Right kidney (tissue), 9 donors: ENCODE measurements around the gene SHOC1.
"Not testable (repeated sequence)": the region's sequence is repeated elsewhere in the genome, so short reads cannot be mapped to it uniquely, and the experiment has no call there.

Source experiments
- DNase-seq: peaks from one replicate; pipeline ENCODE4 v3.0.0-alpha.2; 2016
- long read RNA-seq, 8 donors: transcript quantifications; one replicate each; lab custom pipeline, GENCODE V29; 2026

The SHOC1 gene
- long read RNA-seq, donor 1, result 0 reads
- long read RNA-seq, donor 2, result 0 reads
- long read RNA-seq, donor 3, result 0 reads
- long read RNA-seq, donor 4, result 0 reads
- long read RNA-seq, donor 5, result 0 reads
- long read RNA-seq, donor 6, result 0 reads
- long read RNA-seq, donor 7, result 0 reads
- long read RNA-seq, donor 8, result 0 reads

DNA sequence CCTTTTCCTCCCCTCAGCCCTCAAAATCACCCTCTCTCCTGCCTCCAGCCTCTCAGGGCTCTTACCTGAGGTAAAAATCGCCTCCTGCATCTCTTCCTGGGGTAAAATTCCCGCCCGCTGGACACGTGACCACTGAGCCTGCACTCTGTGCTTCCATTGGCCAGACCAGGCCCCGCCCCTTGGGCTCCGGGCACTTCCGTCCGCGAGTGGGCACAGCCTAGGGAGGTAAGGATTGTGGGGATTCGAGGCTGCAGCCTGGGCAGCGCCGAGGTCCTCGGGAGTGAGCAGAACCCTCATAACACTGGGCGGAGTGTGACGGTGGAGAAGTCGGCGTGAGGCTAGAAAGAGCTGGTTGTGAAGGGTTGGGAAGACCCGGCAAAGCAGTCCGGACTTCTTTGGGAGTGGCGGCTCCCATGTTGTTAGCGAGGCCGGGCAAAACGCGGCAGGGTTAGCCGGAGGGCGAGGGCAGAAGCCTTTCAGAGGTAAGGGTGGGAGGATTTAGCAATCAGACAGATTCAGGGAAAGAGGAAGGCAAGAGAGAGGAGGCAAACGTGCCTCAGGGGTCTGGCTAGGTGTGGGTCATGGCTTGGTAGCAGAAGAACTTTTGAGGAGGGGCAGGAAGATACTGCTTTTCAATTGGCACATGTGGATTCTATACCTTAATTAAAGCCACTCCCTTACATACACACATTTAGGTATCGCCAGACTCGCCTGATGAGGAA lies at the start of gene SHOC1:
SHOC1 (minus strand) TSS at position 103 of the 722 bp plus-strand sequence. CDS start 3,519 bp downstream, outside the sequence.
- no peak for DNase-seq

DNA sequence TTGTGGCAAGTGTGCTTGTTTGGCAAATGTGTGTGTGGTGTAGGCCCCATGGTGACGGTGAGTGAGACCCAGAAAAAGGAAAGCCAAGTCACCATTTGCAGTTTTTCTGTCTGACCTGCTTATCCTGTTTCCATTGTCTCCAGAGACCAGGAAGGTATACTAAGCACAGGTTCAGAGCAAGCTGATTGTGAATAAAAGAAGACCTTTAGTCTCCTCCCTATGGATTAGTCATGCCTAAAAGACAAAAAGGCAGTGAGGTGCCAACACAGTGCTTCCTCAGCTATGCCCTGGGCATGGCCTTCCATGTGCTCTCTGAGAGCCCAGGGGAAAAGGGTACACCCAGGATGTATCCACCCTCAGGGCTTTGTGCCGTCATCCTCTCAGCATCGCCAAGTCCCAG lies 49.2 kb upstream of the SHOC1 start:
- no peak for DNase-seq

DNA sequence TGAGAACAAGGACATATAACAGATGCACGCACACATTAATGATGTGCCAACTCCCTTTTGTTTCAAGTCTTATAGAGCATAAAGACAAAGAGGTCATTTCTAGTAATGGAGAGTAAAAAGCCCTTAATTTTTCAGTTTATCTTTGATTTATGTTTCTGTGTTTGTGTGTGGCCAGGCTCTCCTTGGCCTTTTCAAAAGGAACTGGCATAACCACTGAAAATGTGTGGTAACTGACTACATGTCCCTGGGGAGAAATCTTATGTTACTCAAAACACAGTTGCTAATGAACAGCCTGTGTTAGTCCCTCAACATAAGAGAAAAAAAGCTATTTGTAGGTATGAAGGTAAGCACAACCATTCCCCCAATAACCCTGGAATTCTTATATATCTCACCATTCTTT lies 47.6 kb upstream of the SHOC1 start:
- no peak for DNase-seq

DNA sequence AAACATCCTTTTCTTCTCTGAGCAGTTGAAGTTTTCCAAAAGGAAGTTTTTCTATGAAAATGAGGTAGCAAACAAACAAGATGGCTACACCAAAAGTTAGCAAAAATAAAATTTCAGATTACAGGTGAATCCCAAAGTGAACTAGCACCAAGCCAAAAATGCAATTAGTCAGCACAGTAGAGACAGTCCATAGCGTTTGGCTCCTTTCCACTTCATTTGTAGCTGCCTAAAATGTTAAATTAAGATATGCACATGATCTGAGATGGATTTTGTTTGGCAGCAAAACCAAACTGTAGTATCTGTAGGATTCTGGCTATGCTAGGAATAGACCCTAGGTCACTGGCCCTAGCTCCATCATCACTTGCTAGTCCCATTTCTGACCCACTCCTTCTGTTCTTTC lies 45.7 kb upstream of the SHOC1 start:
- DNase-seq, result no peak

DNA sequence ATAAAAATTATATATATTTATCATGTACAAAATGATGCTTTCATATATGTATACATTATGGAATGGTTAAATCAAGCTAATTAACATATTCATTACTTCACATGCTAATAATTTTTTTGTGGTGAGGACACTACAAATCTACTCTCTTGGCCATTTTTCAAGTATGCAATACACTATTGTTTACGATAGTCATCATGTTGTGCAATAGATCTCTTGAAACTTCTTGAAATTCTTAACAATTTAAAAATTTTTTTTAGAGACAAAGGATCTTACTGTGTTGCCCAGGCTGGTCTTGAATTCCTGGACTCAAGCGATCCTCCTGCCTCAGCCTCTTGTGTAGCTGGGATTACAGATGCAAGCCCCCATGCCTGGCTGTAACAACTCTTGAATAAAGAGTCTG lies 45.2 kb upstream of the SHOC1 start:
- DNase-seq, result no peak

DNA sequence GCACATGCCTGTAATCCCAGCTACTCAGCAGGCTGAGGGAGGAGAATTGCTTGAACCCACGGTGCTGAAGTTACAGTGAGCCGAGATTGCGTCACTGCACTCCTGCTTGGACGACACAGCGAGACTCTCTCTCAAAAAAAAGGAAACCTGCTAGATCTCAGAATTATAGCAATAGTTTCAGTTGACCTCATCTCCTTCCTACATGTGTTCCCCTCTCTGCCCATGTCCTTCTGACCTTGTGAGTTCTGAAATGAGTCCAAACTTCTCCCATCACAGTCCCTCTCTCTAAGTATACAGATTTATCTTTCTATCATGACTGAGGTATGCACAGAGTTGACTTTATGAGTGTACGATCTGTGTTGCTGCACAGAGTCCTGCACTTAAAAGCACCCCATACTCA lies 44.6 kb upstream of the SHOC1 start:
- DNase-seq, result no peak

DNA sequence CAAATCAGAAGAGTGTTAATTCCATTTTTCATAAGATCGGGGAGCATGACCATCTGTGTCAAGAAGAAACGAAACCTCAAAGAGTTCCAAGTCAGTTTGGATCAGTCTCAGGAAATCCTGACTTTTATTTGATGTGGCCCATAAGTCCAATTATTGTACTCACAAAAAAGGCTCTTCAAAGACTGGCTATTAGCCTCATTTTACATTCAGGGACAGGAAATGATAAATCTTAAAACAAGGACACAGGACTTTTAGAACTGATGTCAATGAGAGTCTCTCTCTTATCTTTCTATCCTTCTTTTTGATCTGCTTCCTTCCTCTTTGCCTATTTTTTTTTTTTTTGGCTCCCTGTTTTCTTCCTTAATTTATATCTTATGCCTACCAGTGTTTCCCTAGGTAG lies 43.7 kb upstream of the SHOC1 start:
- no peak for DNase-seq

DNA sequence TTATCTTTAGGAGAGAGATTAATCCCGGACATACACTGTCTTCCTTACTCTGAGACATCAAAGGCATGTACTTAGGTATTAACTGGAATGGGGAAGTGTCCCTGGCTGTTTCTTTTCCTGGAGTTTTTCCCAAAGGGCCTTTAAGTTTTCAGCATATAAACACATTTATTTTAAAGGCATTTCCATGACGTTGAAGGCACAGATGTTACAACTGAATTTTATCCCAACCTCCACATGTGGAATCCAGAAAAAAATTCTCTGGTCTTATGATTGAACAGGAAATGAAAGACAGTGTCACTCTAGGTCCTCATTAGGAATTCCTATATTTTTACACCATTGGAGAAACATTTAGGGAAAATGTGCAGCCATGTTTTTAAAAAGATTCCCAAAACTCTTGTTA lies 41.6 kb upstream of the SHOC1 start:
- no peak for DNase-seq

DNA sequence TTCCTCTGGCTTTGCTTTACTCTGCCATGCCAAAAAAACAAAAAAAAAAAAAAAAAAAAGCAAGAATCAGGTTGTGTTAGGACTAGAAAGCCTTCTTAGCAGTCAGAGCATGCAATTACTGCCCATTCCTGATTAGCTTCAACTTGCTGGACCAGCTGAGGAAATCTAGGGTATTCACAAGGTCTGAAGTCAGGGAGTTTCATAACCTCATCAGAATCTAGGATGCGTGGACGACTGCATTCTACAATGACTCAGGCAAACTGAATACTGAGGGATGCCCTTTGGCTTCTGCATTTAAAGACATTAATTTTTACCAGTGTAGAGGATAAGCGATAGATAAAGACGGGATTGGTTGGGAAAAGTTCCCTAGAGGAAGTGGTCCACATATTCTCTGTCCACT lies 39.2 kb upstream of the SHOC1 start:
- no peak for DNase-seq

DNA sequence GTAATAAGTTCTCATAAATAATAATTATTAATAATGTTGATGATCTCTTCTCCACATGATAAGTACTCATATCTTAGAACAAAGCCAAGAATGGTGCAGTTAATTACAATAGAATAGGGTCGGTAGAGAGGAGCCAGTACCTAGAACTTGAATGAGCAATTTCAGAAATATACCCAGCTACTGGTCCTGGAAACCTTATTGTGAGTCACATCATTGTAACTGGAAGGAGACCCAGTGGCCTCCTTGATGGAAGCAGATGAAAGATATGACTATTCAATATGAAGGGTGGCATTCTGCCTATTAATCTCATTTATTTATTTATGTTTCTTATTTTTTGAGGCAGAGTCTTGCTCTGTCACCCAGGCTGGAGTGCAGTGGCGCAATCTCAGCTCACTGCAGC lies 37.7 kb upstream of the SHOC1 start:
- no peak for DNase-seq

DNA sequence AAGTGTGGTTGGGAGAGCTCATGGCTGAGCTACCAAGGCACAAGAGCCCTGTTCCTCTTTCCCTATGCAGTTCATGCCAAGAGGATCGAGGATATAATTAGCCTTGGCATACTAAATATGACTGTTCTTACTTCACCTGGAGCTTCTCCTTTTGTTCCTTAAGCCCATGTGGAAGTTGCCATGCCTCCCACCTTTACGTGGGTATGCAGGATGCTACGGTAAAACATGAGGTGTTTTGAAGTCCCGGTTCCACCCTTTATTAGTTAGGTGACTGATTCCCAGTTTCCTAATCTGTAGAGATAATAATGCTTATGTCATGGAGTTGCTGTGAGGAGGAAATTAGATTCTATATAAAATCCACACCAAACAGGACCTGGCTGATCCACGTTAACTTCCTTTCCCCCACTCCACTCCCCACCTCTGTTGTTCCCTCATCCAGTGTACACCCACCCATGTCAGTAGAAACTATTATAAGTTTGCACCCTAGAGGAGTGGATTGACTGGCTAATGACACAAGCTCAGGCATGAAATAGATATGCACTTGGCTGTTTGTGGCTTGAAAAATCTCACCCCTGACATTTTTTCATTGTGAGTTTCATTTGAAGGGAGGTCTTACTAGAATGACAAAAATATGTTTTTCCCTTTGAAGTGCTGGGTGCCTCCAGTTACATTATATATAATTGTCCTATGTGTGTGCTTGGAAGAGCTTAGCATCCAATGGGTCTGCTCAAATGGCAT lies 36.8 kb upstream of the SHOC1 start:
- DNase-seq, result no peak

DNA sequence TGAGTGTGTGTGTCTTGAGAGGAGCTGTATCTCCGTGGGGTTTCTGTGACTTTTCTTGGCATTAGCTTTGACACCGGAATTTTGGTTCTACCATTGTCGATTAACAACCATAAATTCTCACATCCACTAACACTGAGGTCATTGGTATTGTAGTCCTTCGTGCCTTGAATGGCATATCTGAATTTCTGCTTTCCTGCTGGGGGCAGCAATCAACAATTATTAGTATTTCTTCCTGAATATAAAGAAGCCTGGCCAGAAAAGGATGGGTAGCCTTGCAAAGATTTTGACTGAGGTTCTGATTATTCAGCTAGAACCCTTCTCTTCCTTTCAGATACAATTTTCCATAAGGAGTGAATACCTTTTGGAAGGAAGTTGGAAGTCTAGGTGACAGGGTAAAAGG lies 33.5 kb upstream of the SHOC1 start:
- no peak for DNase-seq

DNA sequence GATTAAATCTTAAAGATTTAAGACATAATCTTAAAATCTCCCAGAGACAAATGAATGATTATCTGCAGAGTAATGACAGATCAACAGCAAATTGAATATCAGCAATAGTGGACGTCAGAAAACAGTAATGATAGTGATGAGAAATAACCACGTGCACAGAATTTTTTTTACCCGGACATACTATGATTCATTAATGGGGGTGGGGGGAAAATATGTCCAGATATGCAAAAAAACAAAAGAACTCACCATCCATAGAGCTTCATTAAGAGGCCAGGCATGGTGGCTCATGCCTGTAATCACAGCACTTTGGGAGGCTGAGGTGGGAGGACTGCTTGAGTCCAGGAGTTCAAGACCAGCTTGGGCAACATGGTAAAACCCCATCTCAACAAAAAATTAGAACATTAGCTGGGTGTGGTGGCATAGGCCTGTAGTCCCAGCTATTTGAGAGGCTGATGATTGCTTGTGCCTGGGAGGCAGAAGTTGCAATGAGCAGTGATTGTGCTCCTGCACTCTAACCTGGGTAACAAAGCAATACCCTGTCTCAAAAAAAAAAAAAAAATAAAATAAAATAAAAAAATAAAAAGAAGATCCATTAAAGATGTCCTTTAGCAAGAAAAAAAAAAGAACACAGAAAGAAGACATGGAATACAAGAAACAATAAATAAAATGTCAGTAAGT lies 30.9 kb upstream of the SHOC1 start:
- DNase-seq, result no peak

DNA sequence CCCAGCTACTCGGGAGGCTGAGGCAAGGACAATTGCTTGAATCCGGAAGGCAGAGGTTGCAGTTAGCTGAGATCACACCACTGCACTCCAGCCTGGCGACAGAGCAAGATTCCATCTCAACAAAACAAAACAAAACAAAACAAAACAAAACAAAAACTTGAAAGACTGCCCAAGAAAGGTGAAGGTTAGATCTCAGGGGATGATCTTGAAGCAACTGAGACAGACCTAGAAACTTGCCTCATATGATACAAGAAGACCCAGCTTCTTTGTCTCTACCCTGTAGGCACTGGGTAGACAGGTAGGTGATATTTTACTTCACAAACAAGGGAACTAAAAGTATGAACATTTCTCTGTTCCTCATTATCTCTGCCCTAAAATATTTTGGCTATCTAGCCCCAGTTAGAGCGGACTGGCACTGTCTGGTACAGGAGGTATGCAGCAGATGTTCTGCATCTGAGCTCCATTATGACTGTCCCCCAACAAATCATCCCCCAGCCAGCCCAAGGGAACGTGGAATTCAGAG lies 26.3 kb upstream of the SHOC1 start:
- DNase-seq, result no peak

DNA sequence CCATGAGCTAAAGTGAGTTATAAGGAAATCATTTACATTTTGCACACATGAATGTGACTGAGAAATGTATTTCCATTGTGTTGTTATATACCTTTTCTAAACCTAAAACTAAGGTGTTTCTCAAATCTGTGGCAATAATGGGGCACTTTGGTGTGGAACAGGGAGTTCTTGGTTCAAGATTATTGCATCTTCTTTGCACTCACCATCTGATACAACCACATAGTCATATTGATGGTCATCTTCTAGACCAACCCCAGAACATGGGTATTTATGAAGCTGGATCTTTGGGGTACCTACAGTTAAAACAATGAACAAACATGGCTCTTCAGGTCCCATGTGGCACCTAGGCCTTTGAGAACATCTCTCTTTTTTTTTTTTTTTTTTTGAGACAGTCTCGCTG lies 24.6 kb upstream of the SHOC1 start:
- DNase-seq, result no peak

DNA sequence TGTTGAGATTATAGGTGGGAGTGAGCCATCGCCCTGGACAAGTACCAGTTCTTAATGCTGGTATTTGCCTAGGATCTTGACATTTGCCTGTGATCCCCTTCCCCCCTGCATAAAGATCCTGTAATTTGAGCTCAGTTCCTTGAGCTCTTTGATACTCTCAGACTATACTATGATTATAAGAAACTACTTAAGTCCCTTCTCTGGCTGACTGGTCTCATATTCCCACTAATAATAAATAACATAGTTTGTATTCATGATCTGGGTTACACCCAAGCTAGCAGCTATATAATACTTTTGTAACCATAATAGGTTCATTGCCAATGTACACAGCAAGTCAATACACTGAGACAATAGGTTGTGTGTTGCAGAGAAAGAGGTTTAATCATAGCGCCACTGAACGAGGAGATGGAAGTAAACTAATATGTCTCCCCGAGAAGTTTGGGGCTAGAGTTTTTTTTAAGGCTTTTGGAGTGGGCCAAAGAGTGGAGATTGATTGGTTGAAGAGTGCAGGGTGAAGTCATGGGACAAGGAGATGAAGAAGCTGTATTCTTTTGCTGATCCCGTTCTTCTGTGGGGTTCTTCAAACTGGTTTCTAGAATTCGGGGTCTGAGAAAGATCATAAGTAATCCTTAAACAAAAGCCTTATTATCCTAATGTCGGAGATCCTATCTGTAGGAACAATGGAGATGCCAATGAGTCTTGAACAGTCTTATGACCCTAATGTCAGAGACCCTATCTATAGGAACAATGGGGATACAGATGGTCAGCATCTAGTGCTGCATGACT lies 20.7 kb upstream of the SHOC1 start:
- DNase-seq, result no peak

DNA sequence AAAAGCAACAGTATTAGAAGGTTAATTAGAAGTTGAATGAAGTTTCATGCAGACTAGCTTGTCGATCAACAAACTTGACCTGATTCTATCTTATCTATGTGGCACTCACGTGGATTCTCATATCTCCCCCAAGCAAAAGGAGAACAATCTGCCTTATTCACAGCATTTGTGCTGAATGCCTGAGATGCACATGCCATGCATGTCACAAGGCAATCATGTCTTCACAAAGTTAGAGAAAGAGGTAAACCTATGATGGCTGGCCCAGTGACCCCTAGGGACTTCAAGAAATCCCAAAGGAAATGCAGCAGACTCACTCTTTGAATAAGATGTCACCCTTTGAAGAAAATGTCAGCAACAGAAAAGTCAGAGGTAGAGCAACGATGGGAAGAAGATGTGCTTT lies 17.6 kb upstream of the SHOC1 start:
- DNase-seq, result no peak

DNA sequence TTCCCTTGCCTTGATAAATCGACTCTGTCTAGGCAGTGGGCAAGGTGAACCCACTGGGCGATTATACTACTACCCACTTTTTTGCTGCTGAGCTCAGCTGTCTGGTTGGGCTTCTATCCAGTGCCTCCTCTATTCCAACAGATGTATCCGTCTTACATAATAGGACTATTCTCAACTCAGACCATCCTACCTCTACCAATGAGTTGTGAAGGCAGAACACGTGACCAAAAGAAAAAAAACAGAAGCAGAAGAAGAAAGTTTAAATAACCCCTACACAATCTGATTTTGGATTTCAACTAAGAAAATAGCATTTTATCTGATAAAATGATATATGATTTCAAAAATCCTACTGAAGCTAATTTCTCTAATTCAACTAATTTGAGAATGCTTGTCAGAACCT lies 16.2 kb upstream of the SHOC1 start:
- no peak for DNase-seq

DNA sequence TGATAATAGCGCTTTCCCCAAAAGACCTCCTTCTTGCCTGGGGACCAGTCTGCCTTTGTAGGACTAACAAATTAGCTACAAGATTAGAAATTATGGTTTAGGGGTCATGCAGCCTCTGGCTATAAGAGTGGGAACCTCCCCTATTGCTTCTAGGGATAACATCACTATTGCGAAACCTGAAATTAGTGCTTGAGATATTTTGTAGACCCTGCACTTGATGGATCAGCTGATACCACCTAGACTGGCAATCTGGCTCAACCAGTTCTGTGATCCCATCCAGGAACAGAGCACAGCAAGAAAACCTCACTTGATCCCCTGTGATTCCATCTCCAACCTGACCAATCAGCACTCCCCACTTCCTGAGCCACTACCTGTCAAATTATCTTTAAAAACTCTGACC lies 15.7 kb upstream of the SHOC1 start:
- not testable (repeated sequence) for DNase-seq

DNA sequence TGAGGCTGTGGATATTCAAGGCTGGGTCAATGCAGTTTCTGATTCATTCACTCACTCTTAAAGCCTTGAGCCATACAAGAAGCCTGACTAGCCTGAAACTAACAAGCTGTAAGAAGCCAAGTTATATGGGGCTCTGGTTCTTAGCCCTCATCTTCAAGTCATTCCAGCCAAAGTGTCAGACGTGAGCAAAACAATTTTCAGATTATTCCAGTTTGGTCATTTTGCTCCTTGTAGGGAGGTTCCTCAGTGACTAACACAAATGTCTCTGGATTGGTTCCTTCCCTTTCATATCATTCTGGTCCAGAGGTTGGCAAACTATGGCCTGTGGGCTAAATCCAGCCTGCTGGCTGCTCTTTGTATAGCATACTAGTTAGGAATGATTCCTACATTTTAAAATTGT lies 12.5 kb upstream of the SHOC1 start:
- DNase-seq, result no peak

DNA sequence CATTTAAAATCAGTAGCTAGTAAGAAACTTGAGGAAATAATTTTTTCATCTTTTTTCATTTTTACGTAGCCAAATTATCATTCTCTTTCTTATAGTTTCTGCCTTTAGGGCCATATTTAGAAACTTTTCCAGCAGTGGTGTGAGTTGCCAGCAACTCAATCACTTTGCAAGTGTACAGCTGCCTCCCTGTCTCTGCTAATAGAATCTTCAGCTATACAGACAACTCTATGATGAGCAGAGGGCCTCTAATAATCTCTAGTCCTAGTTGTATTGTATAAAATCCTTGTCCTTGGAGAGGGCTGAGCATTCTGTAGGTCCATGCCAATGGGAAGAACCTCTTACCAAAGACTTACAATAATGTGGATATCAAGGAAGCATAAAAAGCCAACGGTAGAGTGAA lies 11.5 kb upstream of the SHOC1 start:
- no peak for DNase-seq

DNA sequence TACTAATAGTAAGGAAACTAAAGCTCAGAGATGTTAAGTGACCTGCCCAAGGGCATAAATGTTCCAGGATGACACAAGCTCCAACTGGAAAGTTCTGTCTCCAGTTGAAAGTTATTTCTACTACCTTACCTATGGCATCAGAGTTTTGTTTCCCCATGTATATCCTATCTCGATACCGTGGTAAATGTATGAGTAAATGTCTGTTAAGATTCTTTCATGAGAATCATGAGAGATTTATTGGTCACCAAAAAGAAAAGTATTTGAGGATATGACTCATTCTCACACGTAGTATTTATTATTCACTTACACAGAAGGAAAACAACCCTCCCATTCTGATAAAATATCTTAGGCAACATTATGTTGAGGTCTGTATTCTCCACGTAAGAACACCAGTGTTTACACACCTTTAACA lies 11.1 kb upstream of the SHOC1 start:
- DNase-seq, result no peak
